ENCODE measurements around the gene AMPH. TPM values are rescaled to one million over a fixed set of nuclear protein-coding genes. Genes with fewer than 3 reads are reported as not detected.
A peak's percentile ranks its signal among the peaks of the same experiment; 100 is the strongest.

Gene AMPH
- total and polyA plus RNA-seq, 9 of the 15 experiments (the other 6 are each of a cell fraction or from before 2014, with no cell fraction given) = 0.03 to 0.35 TPM; not detected in 7

DNA sequence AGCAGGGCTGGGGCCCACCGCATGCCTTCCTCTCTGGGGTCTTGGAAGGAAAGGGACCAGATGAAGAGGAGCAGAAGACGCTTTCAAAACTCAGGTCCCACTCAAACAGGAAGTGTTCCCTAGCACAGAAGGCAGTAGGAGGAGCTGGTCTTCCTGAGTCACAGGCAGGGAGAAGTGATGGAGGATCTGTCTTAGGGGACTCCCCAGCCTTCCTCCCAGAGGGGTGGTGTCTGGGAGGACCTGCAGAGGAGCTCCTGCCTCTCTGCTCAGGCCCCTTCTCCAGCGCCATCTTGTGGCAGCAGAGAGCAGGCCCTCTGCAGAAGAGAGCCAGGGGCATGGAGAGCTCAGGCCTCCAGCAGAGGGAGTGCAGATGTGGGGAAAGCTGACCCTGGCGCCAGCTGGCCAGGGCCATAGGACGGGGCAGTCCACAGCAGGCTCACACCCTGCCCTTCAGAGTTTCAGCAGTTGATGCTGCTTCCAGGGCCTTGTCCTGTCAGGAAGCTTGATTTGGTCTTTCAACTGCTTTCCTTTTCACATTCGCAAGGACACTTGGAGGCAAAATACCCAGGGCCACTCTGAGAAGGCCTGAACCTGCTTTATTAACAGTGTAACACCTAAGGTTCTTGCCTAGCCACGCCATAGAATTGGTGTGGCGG is 295.6 kb downstream of the AMPH start (continued):
- TF ChIP-seq, protein P1, sequence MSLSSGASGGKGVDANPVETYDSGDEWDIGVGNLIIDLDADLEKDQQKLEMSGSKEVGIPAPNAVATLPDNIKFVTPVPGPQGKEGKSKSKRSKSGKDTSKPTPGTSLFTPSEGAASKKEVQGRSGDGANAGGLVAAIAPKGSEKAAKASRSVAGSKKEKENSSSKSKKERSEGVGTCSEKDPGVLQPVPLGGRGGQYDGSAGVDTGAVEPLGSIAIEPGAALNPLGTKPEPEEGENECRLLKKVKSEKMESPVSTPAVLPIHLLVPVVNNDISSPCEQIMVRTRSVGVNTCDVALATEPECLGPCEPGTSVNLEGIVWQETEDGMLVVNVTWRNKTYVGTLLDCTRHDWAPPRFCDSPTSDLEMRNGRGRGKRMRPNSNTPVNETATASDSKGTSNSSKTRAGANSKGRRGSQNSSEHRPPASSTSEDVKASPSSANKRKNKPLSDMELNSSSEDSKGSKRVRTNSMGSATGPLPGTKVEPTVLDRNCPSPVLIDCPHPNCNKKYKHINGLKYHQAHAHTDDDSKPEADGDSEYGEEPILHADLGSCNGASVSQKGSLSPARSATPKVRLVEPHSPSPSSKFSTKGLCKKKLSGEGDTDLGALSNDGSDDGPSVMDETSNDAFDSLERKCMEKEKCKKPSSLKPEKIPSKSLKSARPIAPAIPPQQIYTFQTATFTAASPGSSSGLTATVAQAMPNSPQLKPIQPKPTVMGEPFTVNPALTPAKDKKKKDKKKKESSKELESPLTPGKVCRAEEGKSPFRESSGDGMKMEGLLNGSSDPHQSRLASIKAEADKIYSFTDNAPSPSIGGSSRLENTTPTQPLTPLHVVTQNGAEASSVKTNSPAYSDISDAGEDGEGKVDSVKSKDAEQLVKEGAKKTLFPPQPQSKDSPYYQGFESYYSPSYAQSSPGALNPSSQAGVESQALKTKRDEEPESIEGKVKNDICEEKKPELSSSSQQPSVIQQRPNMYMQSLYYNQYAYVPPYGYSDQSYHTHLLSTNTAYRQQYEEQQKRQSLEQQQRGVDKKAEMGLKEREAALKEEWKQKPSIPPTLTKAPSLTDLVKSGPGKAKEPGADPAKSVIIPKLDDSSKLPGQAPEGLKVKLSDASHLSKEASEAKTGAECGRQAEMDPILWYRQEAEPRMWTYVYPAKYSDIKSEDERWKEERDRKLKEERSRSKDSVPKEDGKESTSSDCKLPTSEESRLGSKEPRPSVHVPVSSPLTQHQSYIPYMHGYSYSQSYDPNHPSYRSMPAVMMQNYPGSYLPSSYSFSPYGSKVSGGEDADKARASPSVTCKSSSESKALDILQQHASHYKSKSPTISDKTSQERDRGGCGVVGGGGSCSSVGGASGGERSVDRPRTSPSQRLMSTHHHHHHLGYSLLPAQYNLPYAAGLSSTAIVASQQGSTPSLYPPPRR (CRISPR knock-in tag; IDR thresholded peaks at IDR 0.05; ENCODE audit: borderline replicate concordance) = peak; percentile 95
- peak; percentile 62 for TF ChIP-seq SMAD1 (IDR thresholded peaks at IDR 0.05; ENCODE audit: low read depth, low read length, partially characterized antibody)
- TF ChIP-seq CUX1 (CRISPR knock-in tag; IDR thresholded peaks at IDR 0.05) = no peak
- peak in 1 of 2 experiments; percentile 67; a peak in 2 of 4 replicates for TF ChIP-seq KDM1A (IDR thresholded peaks at IDR 0.05)
- peak; percentile 56; the same call in 1 of the 2 replicates for TF ChIP-seq POLR2H (tag; IDR thresholded peaks at IDR 0.05; ENCODE audit: low read depth)
- TF ChIP-seq TAF1 (IDR thresholded peaks at IDR 0.05; ENCODE audit: control insufficient read depth, extremely low read depth, insufficient read depth, low read length, severe bottlenecking) = peak; percentile 63
- TF ChIP-seq, protein P2, sequence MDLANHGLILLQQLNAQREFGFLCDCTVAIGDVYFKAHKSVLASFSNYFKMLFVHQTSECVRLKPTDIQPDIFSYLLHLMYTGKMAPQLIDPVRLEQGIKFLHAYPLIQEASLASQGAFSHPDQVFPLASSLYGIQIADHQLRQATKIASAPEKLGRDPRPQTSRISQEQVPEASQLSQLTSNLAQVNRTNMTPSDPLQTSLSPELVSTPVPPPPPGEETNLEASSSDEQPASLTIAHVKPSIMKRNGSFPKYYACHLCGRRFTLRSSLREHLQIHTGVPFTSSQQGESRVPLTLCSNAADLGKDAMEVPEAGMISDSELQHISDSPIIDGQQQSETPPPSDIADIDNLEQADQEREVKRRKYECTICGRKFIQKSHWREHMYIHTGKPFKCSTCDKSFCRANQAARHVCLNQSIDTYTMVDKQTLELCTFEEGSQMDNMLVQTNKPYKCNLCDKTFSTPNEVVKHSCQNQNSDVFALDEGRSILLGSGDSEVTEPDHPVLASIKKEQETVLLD (IDR thresholded peaks at IDR 0.05) = peak; percentile 78
- 0 out of 2 replicates have a peak, but pooled peaks have one; percentile 49 for TF ChIP-seq ZNF511 (CRISPR knock-in tag; IDR thresholded peaks at IDR 0.05)

All from K562 (cell line).